Adipose tissue (tissue), 3 donors: ENCODE results near the gene TMEM53. TPM values are rescaled to one million over a fixed set of nuclear protein-coding genes. Genes with fewer than 3 reads are reported as not detected.

Experiments used
- H3K27ac ChIP-seq: one replicate; pipeline ENCODE4 v1.5.1; 2013; ENCODE audit warnings: low read depth, low read length
- WGBS, 3 donors: extraction: QIAGEN DNeasy Blood & Tissue Kit; methylation state at CpG; one replicate each; pipeline ENCODE4 v1.1.7; 2013; 5-methylcytosine and 5-hydroxymethylcytosine counted together
- polyA plus RNA-seq, 3 donors: library from polyadenylated mRNA; stranded (reverse); fragments of 200-250 nt; gene quantifications; one replicate each; pipeline ENCODE4 v1.2.3, GENCODE V29; 2013
- donor health status: healthy with polysubstance abuse.
- donor health status: Bipolar disorder and iron deficiency.
- donor health status: healthy.

The TMEM53 gene
- polyA plus RNA-seq, 3 donors: 9.0 to 24.6 (median 13.3) TPM

DNA sequence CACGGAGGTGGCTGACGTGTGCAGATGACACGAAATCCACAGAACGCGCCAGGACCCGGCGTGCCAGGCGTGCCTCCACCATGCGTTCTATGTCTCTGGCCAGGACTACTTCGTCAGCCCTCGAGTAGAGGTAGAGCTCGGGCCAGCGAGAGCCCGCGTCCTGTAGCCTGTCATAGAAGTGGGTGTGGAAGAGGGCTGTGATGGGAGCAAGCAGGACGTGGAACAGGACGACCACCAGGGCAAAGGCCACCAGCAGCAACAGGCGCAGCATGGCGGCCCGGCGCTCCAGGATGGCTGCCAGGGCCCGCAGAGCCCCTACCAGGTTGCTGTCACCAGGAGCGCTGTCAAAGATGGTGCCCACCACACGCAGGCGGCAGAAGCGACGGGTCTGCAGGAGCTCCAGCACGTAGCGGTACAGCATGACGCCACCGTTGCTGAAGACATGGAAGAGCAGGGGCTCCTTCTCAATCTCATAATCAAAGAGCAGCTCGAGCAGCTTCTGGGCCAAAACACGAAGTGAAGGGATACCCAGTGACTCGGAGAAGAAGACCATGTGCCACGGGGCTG is 19.6 kb downstream of the TMEM53 start:
- 92 to 95% (median 94%) methylated on average over 35 of the region's 35 CpGs for WGBS, 3 donors
- H3K27ac ChIP-seq: no peak overlapping the region

DNA sequence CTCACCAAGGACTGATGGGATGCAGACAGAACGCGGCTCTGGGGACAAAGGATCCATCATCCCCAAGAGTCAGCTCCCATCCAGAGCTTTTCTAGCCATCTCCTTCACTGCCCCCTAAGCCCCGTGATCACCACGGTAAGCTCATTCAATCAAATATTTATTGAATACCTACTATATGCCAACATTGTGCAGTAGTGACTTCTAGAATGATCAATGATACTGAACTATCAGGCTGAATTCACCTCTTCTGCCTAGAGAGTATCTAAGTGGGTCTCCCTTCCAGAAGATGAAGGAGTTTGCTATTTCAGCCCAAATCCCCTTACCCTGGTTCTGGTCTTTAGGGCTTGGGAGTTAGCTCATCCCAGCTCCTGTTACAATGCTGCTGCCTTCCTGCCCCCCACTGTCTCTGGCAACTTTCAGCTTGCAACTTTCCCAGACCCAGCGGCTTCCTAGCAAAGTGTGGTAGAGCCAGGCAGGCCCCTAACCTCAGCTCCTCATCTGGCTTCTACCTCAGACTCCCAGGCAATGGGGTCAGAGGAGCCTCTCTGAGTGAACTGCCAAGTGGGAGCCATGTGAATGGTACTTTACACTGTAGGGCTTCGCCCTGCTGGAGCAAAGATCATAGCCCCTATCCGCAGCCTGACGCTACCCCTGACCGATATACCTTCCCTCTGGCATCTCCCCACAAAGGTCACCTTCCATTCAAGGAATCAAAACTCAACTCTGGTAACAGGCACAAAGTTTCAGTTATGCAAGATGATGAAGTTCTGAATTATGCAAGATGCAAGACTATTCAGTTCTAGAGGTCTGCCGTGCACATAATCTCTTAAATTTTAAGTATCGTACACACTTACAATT is 20.9 kb downstream of the TMEM53 start:
- 58 to 68% (median 68%) methylated on average over 11 of the region's 11 CpGs for WGBS, 3 donors
- no peak overlapping the region for H3K27ac ChIP-seq

DNA sequence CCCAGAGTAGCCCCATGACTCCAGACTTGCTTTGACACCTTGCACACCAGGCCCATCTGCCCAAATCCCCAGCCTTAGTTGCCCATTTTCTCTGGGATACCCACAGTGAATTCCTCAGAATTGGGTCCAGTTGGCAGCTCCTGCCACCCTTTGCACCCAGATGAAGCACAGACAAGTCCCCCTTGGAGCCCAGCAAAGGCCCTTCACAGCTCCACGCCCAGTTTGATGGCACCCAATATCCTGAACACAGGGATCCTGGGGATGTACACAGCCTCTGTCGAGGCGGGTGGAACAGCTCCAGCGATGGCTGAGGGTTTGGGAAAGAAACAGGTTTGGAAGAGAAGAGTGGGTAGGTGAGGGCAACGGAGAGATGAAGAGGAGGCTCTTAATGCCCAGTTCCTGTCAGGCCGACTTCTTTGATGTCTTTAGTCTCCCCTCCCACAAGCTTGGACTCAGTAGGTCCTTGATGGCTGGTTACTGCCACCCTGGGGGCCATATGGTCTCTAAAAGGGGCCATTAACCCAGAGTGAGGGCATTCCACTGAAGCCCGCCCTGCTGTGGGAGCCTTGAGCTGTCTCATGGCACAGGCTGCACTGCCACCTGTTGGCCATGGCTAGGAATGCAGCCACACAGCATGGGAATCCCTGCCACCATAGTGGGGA is 21.7 kb downstream of the TMEM53 start:
- no peak overlapping the region for H3K27ac ChIP-seq
- WGBS, 3 donors: 46 to 64% (median 48%) methylated on average over 7 of the region's 7 CpGs

DNA sequence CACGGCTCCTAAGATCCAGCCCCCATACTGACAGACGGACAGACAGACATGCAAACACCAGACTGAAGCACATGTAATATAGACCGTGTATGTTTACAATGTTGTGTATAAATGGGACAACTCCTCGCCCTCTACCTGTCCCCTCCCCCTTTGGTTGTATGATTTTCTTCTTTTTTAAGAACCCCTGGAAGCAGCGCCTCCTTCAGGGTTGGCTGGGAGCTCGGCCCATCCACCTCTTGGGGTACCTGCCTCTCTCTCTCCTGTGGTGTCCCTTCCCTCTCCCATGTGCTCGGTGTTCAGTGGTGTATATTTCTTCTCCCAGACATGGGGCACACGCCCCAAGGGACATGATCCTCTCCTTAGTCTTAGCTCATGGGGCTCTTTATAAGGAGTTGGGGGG is 23.2 kb downstream of the TMEM53 start:
- 81 to 87% (median 84%) methylated on average over 8 of the region's 8 CpGs for WGBS, 3 donors
- no peak overlapping the region for H3K27ac ChIP-seq

DNA sequence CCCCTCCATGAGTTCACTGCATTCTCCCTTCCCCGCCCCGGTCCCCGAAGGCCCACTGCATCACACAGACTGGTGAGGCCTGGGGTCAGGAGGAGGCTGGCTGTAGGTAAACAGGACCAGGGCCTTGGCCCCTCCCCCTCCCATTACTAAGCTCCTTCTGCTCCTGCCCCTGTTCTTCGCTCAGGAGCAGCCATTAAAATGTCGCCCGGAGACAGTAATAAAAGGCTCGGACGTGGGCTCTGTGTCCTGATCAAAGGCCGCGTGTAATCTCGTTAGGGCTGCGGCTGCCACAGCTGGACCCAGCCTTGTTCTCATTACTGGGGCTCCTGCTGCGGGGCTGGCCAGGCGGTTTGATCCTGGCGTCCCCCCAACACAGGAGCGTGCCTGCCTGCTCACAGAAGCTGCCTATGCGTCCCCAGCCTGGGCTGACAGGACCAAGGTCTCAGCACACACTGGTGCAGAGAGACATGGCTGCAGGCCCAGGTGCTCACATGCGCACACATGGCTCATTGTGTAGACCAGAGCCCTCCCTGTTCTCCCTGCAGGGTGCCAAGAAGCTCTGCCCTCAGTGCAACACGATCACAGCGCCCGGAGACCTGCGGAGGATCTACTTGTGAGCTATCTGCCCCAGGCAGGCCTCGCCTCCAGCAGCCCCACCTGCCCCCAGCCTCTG is 24.0 kb downstream of the TMEM53 start:
- 79 to 91% (median 84%) methylated on average over 23 of the region's 23 CpGs for WGBS, 3 donors
- H3K27ac ChIP-seq: no peak overlapping the region

DNA sequence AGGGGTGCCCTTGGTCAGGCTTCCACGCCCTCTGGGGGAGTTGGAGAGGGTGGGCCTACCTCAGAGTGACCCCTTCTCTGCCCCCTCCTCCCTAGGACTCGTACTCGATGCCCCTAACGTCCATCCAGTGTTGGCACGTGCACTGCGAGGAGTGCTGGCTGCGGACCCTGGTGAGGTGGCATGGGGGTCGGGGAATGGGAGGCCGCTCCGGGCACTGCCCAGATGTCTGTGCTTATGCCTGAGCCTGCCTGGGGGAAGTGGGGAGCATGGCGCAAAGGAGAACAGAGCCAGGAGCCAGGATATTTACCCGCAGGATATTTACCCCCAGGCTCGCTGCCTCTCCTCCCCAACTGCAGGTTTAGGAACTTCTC is 24.5 kb downstream of the TMEM53 start:
- no peak overlapping the region for H3K27ac ChIP-seq
- WGBS, 3 donors: 79 to 88% (median 87%) methylated on average over 13 of the region's 13 CpGs

DNA sequence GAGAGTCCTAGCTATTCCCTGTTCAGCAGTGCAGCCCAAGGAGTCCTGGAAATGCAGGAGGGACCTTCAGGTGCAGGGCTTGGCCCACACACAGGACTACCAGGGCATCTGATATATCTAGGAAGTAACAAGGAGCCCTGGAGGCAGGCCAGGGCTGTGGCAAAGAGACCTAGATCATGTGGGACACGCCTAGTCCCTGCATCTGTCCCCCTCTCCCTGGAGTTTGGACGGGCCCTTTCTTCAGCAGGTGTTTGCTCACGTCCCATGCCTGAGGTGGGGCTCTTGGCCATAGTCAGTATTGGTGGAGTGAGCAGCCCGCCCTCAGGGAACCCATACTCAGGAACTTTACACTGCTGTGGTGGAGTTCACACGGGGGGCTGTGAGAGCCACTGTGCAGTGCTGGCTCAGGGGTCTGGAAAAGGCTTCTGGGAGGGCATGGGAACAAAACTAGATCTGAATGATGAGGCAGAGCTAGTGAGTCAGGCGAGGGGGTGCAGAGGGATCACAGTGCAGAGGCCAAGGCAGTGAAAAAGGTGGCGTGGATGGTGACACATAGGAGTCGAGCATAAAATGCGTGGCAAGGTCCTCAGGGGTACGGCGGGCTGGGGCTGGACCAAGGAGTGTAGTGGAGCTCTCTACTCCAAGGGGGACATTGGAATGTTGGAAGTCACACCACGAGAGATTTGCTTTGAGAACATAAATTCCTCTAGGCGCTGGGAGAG is 25.6 kb downstream of the TMEM53 start:
- WGBS, 3 donors: 87 to 94% (median 87%) methylated on average over 13 of the region's 13 CpGs
- no peak overlapping the region for H3K27ac ChIP-seq

DNA sequence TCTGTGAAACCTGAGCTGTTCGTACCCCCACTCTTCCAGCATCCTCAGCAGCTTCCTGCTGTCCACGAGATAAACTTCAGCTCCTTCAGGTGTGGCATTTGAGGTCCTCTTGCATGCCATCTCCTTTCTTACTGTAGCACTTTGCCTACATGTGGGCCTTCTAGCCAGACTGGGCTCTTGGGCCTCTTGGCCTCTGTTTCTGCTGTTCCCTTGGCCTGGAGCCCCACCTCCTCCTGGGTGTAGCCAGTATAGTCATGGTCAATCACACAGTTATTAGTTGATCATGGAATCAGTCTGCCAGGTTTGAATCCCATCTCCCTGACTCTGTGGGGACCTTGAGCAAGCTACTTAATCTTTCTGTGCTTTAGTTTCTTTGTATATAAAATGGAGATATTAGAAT is 26.4 kb downstream of the TMEM53 start:
- WGBS, 3 donors: 84 to 89% (median 89%) methylated on average over 2 of the region's 2 CpGs
- H3K27ac ChIP-seq: no peak overlapping the region

DNA sequence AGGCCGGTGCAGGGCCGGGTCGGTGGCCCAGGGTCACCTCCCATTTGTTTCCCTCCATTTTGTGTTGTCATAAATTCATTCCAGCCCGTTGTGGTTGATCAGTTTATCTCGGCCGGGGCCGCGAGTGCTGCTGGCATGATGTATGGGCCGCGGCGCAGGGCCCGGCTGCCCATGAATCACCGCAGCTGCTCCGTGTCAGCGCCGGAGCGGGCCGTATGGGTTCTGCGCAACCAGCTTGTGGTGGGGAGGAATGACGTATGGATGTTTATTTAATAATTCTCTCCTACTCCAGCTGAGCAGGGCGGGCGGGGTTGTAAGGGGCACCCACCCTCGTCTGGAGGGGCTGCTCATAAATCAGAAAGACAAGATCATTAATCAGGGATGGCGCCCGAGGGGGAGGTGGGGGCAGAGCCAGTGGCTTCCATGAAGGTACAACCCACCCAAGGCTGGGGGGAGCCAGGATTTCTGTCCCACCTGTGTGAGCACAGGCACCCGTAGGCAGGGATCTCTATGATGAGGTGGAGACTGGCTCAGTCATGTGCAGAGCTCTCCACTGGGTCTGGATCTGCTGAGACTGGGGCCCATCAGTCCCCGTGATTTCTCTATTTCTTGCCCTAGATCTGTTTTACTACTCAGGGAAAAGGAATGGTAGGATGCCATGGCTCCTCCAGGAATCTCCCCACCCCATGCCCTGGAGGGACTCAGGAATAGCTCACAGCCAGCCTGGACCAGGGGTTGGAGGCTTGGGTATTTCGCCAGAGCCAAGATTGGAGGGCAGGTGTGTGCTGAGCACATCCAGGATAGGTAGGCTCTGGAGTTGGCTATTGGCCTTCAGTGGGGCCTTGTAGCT is 27.8 kb downstream of the TMEM53 start:
- H3K27ac ChIP-seq: no peak overlapping the region
- WGBS, 3 donors: 81 to 91% (median 82%) methylated on average over 26 to 28 of the region's 28 CpGs

DNA sequence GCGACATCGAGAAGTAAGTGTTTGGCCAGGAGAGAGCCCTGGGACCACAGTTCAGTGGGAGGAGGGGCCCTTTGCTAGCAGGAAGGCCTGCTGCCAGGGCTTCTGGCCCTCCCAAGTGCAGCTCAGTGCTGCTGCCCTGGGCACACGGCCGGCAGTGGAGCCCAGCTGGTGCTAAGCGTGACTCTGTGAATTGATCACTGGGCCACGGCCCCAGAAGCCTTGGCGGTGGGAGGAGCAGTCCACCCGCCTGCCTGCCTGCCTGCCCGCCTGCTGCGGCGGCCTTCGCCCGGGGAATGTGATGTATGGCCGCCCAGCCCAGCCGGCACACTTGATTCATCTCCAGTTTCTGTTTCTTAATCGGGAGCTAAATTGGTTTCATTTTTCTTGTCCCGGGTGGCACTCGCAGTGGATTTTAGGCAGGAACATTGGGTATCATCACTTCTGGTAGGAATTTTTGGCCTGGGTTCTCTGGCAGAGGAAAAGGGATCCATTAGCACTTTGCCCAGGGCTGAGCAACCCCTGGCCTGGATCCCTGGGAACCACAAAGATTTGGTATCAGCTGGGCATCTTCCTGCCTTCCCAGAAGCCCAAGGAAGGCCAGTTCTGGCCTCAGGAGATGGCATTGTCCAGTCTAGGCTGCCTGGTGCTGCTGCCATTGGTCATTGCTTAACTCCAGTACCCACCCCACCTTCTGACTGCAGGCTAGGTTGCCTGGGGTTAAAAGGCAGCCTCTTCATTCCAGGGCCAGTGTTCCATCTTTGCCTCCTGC is 28.6 kb downstream of the TMEM53 start:
- 65 to 80% (median 74%) methylated on average over 18 of the region's 18 CpGs for WGBS, 3 donors
- no peak overlapping the region for H3K27ac ChIP-seq

DNA sequence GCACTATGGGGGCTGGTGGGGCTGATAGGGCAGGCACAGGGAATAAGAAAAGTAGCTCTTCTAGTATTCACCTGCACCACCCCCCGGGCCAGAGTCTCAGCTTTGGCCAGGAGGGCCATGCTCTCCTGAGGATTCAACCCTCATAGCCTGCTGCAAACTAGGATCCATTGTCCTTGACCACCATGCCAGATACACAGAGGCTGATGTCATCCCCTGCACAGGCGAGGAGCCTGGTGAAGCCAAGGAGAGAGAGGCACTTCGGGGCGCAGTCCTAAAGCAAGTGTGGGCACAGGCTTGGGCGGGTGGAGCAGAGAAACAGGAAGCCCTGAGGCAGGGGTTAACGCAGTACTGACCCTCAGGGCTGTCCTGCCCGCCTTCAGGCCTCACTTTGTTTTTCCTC is 29.5 kb downstream of the TMEM53 start:
- no peak overlapping the region for H3K27ac ChIP-seq
- WGBS, 3 donors: 90 to 92% (median 92%) methylated on average over 7 of the region's 7 CpGs

DNA sequence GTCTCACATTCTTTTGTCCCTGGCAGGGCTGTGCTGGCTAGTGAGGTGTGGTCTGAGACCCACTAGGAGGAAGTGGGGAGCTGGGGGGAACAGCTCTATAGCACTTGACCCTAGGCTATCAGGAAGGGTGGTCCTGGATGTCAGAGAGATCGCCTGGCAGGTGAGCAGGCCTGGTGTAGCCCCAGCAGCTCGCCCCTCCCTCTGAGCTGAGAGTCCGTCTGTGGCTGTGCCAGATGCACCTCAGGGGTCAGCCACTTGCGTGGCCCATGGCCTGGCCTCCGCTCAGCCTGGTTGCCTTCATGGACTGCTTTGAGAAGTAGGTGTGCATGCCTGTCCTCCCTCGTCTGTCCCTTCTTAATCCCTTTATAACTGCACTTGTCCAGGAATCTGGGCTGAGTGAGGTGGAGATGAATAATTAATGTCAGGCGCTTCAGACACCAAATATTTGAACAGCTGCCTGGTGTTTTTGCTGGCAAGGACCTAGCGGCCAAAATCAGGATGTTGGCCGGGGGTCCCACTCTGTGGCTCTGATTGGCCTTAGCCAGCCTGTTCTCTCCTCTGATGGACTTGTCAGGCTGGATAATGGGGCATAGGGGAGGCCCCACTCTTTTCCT is 30.5 kb downstream of the TMEM53 start:
- 71 to 90% (median 89%) methylated on average over 9 of the region's 9 CpGs for WGBS, 3 donors
- H3K27ac ChIP-seq: no peak overlapping the region

DNA sequence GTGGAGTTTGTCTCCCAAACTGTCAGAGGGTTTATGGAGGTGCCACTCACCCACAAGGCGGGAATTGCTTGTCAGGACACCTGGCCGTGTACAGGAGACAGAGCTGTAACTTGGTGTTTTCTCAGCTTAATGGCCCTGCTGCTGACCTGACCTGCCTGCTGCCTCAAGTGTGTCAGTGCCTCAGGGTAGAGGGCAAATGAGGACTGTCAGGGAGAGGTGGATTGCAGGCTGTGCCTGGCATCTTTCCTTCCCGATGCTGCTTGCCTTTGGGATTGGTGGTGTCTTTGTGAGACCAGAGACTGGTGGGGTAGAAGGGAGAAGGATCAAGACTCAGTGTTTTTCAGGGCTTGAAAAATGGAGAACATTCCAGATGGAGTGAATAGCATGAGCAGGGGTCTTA is 31.4 kb downstream of the TMEM53 start:
- 80 to 91% (median 90%) methylated on average over 3 of the region's 3 CpGs for WGBS, 3 donors
- H3K27ac ChIP-seq: no peak overlapping the region

DNA sequence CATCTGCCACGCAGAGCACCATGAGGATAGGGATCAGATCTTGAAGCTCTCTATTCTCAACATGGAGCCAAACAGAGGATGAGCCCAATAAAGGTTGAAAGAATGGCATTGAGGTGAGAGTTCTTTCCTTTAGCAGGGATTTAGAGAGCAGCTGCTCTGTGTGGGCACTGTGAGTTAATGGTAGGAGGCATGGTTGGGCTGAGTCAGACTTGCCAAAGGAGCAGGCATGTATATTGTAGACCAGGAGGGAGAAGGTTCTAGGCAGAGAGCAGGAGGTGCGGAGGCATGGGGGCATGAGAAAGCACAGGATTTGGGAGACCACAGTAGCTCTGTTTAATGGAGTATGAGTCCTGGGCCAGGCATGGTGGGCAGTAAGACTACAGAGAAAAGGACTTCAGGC is 32.0 kb downstream of the TMEM53 start:
- H3K27ac ChIP-seq: no peak overlapping the region
- WGBS, 3 donors: 94 to 97% (median 95%) methylated on average over 2 of the region's 2 CpGs

DNA sequence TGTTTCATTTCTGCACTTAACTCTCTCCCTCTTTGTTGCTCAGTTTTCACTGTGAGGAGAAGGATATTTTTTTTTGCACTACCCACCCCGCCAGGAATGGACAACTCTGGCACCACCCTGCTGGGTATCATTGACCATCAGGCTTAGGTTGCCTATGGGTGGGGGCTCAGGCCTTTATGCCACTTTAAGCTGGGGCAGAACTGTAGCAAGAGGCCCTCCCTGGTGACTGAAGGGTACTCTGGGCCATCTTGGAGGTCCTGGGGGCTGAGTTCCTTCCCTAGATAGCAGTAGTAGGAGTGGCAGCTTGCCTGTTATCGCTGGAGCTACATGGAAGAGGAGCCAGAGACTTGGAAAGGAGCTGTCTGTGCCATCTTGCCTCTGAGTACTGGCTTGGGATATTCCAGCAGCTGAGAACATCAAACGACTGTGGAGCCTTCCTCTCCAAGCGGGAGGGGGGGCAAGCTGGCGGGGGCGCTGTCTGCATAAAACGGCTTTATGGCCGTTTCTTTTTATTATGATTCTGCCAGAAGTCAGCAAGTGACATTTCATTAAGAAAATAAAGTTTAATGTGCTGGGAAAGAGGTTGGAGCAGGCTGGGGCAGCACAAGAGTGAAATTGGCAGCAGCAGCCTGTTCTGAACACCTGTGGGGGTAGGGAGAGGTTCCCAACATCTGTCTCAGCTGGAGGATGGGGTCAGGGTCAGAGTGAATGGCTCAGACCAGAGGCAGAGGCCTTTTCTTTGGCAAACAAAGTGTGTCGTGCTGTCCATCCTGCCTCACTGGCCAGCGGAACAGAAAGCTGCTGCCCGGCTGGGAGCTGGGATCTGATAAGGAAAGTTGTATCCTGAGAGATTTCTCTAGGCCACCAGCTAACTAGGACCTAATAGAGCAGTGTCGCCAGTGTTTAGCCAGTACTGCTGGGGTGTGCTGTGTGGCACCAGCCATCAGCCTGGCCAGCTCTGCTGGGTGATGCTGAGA is 32.9 kb downstream of the TMEM53 start:
- 77 to 91% (median 83%) methylated on average over 12 of the region's 12 CpGs for WGBS, 3 donors

More for the DNA sequence above, 32.9 kb downstream of the TMEM53 start:
- H3K27ac ChIP-seq: no peak overlapping the region
